ENCODE measurements around the gene HPCAL1.

HPCAL1 gene

GRCh38 chr2:10475221-10475722, 172.6 kb downstream of the HPCAL1 start:
- DNase-seq, result no peak

- DNase-seq, result no peak
Observed at GRCh38 chr2:10475811-10476660, 173.3 kb downstream of the HPCAL1 start.

DNA sequence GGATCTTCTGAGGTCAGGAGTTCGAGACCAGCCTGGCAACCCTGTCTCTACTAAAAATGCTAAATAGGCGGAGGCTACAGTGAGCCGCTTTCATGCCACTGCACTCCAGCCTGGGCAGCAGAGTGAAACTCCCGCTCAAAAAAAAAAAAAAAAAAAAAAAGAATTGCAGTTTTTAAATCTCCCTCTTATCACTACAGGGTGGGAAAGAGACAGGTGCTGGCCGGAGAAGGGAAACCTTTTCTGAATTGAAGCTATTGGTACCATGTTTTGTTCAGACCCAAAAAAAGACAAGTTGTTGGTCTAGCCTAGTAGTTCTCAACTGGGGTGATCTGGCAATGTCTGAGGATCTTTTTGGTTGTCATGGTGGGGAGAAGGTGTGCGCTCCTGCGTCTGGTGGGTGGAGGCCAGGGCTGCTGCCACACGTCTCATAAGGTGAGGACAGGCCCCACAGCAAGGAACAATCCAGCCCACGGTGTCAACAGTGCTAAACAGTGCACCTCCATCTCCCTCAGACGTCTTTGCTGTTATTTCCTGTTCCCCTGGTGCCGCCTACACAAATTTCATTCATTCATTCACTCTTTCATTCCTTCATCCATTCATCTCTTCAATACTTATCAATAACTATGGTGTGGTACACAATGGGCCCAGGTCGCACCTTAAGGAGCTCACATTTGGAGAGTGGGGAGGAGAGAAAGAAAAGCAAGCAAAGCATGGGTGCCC, 174.2 kb downstream of the HPCAL1 start:
- DNase-seq, result no peak

Data from activated CD4-positive, alpha-beta T cell treated with anti-CD3 and anti-CD28 coated beads, Interleukin-2, amount 50 U/mL, for 1 hour (primary cell).